GM12874 (cell line): ENCODE results near the gene CYBRD1.

Experiments
- TF ChIP-seq, protein P1 (sequence below): IDR thresholded peaks from 2 replicates; pipeline ENCODE4 v1.5.1; 2011; ENCODE audit warnings: low read depth, mild to moderate bottlenecking, control low read depth, low read length, moderate library complexity; ENCODE audit not compliant: insufficient read depth

The CYBRD1 gene

DNA sequence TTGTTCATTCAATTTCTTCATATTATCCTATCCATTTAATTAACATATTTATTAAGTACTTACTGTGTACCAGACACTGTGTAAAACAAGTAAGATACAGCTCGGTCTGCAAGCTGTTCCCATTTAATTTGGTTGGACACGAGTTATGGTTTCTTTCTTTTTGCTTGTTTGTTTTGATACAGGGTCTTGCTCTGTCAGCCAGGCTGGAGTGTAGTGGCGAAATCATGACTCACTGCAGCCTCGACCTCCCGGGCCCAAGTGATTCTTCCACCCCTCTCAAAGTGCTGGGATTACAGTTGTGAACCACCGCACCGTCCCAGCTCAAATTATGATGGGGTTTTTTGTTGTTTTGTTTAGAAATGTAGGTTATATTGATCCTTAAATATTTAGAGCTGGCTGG is 9.0 kb downstream of the CYBRD1 start:
- TF ChIP-seq, protein P1, sequence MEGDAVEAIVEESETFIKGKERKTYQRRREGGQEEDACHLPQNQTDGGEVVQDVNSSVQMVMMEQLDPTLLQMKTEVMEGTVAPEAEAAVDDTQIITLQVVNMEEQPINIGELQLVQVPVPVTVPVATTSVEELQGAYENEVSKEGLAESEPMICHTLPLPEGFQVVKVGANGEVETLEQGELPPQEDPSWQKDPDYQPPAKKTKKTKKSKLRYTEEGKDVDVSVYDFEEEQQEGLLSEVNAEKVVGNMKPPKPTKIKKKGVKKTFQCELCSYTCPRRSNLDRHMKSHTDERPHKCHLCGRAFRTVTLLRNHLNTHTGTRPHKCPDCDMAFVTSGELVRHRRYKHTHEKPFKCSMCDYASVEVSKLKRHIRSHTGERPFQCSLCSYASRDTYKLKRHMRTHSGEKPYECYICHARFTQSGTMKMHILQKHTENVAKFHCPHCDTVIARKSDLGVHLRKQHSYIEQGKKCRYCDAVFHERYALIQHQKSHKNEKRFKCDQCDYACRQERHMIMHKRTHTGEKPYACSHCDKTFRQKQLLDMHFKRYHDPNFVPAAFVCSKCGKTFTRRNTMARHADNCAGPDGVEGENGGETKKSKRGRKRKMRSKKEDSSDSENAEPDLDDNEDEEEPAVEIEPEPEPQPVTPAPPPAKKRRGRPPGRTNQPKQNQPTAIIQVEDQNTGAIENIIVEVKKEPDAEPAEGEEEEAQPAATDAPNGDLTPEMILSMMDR: no peak

DNA sequence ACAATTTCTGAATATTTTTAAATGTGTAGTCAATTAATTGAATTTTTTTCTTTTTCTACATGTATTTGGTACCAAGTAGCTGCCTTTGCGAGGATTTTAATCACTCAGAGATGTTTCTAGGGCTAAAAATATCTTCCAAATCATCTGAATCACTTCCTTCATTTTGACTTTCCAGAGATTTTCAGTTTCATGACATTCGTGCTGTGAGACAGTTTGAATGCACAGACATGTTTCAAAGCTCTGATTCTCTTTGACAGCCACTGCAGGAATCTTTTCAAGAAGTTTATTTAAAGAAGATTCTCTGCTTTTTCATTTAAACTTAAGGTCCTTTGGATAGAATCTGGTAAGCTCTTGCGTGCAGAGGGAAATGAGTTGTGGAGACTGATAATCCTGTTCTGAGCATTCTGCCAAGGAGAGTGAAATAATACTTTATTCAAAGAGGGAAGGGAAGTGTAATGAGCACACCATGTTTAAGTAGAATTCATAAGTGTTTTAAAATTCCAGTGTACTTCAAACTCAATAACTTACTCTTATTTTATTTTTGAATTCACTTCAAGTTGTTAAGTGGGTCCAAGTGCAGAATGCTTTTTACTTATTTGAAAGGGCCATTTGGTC is 9.7 kb downstream of the CYBRD1 start:
- TF ChIP-seq, protein P1: no peak

DNA sequence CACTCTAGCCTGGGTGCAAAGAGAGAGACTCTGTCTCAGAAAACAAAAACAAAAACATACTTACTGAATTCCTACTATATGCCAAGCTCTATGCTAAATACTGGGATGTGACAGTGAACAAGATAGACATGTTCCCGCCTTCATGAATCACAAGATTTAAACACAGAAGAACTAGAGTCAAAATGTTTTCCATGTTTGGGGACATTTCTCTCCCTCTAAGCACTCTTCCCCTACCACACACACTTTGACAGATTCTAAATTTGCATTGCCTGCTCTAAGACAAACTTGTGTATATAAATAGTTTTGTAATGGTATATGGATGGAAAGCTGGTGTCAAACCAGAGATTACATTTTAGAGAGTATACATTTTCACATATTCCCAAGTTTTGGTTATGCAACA is 11.1 kb downstream of the CYBRD1 start:
- TF ChIP-seq, protein P1: no peak

DNA sequence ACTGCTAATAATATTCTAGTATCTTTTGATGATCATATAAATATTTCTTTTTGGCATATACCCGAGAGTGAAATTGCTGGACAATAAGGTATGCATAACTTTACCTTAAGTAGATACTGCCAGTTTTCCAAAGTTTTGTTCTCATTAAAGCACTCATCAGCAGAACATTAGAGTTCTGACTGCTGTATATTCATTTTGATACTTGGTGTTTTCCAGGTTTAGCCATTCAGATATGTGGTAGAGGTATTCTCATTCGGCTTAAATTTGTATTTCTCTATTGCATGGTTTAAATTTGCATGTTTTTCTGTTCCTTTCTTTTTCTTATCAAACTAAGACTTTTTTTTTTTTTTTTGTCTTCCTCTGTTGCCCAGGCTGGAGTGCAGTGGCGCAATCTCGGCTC is 18.2 kb downstream of the CYBRD1 start:
- TF ChIP-seq, protein P1: no peak

DNA sequence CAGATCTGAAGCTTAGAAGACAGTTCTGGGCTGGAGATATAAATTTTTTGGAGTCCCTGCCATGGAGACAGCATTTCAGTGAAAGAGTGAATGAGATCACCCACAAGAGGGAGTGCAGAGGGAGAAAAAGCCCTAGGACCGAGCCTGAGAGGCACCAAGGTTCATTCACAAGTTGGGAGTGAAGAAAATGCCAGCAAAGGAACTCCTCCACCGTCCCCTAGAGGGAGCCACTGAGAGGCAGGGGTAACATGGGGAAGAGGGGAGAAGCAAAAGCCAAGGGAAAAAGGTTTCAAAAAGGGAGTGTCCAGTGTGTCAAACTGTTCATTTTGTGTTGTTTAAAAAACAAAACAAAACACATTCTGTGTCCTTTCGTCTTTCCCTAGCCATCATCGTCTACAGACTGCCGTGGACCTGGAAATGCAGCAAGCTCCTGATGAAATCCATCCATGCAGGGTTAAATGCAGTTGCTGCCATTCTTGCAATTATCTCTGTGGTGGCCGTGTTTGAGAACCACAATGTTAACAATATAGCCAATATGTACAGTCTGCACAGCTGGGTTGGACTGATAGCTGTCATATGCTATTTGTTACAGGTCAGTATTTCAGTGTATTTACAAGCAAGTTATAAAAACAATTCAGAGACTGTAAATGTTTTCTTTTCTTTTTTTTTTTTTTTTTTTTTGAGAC is 19.1 kb downstream of the CYBRD1 start:
- TF ChIP-seq, protein P1: peak; percentile 56; the same call in 1 of the 2 replicates

DNA sequence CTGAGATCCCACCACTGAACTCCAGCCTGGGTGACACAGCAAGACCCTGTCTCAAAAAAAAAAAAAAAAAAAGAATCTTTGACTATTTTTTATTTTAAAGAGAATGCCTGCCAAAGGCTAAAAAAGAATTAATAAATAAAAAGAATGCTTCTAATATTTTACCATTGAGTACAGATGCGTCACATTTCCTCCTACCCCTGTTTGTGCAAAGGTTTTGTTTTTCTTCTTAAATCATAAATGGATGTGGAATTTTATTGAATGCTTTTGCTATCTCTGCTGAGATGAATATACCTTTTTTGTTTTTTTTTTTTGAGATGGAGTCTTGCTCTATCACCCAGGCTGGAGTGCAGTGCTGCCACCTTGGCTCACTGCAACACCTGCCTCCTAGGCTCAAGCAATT is 22.8 kb downstream of the CYBRD1 start:
- TF ChIP-seq, protein P1: no peak

DNA sequence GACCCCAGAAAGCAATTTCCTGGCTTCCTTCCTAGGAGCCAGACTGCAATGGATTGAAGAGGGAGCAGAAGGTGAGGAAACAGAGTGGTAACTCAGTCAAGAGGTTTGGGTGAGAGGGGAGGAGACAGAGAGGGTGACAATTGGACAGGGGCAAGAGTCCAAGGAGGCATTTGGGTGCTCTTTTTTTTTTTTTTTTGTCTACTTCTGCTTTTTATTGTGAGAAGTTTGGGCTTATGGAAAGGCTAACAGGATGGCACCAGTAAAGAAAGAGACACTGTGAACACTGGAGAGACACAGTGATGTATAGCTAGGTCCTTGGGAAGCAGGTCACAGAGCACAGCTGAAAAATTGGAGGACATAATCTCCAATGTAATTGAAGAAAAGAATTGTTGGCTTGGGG is 25.0 kb downstream of the CYBRD1 start:
- TF ChIP-seq, protein P1: no peak
